Activated CD4-positive, CD25-positive, alpha-beta regulatory T cell treated with anti-CD3 and anti-CD28 coated beads, Interleukin-2, amount 50 U/mL, for 16 hours (primary cell): ENCODE data around the gene TIMP2.
"Not testable (repeated sequence)": the region's sequence is repeated elsewhere in the genome, so short reads cannot be mapped to it uniquely, and the experiment has no call there.

Experiments used
- DNase-seq: peaks from one replicate; pipeline ENCODE4 v3.0.0-alpha.2; 2020; ENCODE audit warnings: low read depth, low spot score

TIMP2 gene

DNA sequence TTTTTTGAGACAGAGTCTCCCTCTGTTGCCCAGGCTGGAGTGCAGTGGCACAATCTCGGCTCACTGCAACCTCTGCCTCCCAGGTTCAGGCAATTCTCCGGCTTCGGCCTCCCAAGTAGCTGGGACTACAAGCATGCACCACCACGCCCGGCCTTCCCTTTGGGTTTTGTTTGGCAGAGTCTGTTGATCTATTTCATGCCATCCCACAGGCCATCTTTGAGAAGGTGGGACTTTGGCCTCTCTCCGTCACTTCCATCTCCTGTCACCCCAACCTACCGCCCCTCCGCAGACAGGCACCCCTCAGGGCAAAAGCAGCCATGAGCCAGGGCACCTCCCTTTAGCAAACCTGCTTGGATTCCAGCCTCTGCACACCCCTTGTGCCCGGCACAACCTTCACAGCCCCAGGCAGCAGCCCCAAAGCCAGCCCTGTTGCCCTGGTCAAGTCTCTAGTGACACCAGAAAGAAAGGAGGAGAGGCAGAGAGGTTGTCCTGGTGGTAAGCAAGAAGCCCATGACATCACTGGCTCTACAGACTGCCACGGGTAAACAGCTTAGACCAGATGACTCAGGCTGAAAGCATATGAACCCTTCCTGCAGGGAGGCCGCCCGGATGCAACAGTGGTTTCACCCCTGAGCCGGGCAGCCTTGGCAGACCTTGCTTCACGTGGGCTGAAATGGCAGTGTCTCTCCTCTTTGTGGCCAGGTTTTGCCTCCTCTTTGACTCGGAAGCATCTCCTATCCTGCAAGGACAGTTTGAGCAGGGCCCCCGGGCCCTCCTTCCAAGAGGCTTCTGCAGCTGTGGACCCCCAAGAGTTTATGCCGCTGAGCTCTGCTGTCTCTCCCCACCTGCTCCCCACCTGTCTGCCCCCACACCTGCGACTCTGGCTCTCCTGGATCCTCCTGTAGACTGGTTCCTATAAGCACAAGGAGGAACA is 8.1 kb upstream of the TIMP2 start:
- DNase-seq: no peak

DNA sequence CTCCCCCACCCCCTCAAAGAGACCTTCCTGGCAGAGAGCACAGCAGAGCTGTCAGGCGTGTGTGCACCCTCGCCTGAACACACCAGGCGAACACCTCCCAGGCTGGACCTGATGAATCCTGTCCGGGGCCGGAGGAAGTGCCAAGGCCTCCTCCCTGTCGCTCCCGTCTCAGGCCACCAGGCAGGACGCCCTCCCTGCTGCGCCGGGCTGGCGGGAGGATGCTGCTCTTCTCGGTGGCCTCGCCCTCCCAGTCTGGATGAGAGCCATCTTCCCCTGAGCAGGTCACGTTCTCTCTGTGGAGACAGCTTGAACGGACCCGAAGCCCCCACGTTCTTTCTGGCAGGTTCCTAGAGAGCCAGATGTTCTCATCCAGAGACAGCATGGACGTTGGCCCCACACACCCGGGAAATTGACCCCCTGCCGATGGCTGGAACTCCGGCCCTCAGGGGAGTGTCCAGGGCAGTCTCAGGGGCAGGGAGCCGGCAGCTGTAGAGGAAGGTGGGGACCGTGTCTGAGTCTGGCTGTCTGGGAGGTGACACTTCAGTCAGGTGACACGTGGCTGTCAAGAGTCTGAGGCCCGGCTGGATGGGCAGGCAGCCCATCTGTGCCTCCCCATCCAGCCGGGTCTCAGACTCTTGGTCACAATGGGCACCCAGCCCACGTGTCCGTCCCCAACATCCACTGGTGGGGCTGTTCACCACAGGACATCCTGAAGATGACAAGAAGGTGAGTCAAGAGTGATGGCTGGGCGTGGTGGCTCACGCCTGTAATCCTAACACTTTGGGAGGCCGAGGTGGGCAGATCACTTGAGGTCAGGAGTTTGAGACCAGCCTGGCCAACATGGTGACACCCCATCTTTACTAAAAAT is 5.0 kb upstream of the TIMP2 start:
- no peak for DNase-seq

DNA sequence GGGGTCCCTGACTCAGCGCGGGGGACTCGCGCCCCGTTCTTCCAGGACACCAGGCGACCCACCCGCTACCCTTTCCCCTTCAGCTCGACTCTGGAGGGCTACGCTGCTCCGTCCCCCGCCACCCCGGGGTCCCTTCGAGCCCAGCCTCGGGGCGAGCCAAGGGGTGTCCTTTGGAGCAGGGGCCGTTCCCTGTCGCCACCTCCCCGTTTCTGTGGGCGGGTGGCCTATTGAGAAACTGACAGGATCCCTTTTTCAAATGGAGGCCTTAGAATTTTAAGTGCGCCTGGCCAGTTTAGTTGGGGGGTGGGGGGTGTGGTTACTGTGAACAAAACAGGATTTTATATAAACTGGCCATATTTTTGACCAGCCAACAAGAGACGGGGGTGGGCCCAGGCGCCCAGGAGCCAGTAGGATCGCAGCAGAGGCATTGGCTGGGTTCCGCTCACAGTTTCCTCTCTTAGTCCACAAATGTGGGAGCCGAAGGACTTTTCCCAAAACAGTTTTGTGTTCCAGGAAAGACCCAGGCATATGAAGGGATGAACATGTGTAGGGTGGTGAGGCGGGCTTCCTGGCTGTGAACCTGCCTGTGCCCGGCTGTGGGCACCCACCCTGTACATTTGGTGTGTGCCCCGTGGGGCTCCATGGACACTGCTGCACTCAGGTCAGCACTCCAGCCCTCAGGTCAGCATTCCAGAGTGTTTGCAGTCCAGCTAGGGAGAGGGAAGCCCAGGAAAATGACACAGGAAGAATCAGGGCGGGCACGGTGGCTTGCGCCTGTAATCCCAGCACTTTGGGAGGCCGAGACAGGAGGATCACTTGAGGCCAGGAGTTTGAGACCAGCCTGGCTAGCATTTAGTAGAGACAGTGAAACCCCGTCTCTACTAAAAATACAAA is 722 bp upstream of the TIMP2 start:
- no peak for DNase-seq

DNA sequence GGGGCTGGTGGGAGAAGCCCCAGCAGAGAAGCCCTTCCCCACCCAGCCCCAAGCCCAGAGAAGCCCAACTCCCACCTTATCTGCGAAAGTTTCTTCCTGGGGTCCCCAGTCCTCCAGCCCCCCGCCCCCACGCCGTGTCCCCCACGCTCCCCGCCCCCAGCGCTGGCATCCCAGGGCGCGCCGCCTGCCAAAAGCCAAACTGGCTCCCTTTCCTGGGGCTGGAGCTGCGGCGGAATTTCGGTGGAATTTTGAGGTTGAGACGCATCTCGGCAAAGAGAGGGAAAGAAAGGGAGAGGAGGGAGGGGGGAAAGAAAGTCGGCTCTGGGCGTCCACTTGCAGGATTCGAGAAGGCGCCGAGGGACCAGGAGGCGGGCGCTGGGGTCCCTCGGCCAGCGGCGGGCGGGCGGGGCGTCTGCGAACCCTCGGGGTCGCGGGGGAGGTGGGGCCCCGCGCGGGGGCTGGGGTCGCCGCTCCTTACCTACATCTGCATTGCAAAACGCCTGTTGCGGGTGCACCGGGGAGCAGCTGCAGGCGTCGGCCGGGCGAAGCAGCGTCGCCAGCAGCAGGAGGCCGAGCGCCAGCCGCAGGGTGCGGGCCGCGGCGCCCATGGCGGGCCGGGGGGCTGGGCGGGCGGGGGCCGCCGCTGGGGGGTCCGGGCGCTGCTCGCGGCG is 571 bp downstream of the TIMP2 start:
- no peak for DNase-seq

DNA sequence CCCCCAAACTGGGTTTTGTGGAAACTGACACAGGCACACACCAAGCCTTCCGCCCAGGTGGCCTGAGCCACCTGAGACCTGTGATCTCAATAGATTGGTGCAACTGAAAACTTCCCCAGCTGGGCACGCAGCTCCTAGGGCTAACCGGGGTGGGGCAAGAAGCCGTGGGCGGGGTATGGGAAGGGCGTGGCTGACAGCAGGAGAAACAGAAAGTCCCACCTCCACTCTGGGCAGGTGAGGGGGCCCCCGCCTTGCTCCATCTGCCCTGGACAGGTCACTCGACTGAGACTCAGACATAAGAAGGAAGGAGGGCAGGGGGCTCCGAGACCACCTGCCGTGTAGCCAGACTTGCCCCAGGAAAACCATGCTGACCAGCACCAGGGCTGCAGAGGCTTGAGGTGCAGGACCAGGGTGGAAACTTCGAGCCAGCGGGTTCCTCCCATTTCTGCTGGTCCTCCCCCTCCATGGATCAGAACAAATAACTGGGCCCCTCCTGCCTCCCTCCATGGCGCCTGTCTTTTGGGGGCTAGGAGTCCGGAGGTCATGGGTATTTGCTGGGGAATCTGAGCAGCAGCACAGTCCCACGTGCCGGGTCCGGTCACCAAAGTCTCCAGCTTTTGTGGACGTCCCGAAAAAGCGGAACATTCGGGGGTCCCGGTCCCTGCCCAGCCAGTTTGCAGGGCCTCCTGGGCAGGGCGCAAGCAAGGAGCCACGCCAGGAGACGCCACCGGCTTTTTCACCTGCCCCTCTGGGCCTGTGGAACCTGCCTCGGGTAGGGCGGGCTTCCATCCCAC is 1.3 kb downstream of the TIMP2 start:
- no peak for DNase-seq

DNA sequence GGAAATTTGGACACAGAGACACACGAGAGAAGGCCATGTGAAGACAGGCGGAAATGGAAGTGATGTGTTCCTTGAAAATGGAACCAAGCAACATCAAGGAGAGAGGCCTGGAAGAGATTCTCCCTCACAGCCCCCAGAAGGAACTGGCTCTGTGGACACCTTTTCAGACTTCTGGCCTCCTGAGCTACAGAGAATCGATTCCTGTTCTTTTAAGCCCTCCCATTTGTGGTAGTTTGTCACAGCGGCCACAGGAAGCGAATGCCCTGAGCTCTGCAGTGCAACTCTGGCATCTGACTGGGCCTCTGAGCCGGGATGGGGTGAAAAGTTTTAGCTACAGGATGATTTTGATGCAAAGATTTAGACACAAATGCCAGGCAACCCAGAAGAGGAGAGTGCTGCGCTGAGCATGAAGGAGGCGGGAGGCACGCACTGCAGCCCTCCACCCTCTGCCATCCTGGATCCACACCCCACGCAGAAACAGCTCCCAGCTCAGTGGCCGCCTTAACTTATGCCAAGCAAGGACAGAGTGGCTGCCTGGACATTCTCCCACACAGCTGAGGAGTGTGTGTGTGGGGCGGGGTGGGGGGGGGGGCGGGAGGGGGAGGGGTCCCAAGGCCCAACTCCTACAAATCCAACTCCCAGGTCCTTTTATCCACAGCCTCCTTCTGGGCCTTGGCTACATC is 2.2 kb downstream of the TIMP2 start:
- DNase-seq: no peak

DNA sequence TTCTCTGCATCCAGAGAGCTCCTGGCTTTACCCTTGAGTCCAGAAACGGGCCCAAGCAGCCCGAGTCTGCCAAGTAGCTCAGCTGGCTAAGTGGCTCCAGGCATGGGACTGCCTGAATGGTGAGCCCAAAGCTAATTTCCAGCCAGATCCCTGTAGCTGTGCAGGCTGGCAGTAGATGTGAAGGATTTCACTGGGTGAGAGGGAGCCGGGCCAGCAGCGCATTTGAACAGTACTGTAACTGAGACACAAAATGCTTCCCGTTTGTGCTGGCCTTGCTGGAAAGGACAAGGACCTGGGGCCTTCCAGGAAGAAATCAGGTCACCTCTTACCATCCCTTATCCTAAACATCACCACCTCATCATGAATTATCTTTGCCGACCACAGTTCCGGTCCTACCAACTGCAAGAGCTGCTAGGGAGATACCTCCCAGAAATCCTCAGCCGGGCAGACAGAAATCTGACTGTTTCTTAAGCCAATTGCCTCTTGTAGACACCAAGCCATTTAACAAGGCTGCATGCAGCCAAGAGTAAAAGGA is 3.7 kb downstream of the TIMP2 start:
- no peak for DNase-seq

DNA sequence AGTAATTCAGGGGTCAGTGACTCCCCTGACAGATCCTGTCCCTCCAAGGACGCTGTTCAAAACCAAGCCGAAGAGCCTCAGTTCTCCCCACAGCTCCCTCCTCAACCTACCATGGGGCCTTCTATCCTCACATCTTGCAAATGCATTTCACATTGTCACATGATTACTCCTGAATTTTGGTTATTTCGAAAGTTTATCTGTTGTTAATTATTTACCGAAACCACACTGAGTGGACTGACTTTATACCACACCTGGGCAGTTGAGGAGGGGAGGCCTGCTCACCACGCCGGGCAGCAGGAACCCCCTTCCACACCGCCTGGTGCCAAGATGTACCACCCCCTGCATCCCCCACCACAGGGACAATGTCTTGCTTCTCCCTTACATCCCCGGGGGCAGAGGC is 4.7 kb downstream of the TIMP2 start:
- DNase-seq: no peak

DNA sequence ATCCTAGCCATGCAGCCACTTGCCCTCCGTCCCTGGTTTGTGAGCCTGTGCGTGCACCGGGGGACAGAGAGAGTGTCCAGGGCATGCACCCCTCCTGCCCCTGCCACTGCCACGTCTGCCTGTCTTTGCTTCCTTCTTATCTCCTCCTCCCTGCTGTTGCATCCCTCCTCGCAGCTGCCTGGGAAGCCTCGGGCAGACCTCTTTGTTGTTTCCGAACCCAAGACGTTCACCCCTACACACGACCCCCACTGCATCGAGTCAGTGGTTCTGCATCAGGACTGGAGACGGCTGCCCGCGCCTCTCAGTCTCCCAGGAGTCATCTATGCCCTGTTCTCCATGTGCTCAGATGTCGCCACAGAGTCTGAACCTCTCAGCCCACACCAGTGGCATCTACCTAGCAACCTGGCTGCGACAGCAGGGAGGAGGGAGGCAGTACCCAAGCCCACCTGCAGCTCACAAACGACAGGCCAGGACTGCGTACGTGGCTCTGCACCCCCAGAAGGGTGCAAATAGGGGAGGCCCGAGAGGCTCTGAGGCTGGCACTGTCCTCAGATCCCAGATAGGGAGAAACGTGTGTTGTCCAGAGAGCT is 5.2 kb downstream of the TIMP2 start:
- no peak for DNase-seq

DNA sequence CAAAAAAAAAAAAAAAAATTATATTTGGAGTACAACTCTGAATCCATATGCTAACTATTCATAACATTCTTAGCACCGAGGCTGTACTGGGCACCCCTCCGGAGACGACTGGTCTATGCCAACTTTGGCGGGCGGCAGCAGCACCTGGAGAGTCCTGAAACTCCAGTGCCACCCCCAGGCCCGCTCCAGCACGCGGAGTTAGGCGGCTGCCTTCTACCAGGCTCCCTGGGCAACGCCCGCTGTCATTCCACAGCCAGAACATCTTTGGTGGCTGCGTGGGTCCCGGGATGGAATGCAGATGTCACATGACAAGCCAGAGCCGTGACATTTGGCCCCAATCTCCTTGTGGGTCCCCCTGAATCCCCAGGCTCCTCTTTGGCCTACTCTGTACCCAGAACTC is 6.2 kb downstream of the TIMP2 start:
- DNase-seq: no peak

DNA sequence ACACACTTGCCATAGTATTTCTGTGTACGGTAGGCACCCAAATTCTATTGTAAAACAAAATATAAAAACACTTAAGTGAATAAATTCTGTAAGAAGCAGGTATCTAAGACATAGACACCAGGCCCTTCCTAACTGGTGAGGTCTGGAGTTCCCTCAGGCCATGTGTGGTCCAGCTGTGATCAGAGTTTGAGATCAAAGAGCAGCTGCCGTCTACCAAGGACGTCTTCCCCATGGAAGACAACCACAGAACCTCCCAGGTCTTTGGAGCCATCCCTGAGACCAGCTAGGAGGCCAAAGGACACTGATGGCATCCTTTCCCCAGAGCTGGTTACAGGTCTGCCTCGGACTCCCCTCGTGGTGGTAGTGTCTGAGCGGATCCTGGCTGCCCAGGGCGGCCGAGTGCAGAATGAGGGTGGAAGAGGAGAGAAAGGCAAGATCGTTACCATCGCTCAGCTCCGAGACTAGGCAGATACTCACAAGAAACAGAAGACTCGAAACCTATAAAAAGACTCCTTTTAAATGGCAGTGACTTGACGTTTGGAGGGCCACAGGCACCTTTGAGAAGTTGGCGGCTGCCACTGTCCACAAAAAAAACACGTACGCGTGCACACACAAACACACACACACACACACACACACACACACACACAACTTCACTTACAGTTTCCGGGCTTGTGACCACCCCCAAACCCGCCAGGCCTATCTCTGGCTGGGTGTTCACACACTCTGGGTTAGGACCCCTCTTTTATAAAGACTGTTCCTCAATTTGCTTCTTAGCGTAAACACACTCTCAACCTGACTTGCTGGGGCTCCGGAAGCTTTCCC is 7.5 kb downstream of the TIMP2 start:
- no peak for DNase-seq

DNA sequence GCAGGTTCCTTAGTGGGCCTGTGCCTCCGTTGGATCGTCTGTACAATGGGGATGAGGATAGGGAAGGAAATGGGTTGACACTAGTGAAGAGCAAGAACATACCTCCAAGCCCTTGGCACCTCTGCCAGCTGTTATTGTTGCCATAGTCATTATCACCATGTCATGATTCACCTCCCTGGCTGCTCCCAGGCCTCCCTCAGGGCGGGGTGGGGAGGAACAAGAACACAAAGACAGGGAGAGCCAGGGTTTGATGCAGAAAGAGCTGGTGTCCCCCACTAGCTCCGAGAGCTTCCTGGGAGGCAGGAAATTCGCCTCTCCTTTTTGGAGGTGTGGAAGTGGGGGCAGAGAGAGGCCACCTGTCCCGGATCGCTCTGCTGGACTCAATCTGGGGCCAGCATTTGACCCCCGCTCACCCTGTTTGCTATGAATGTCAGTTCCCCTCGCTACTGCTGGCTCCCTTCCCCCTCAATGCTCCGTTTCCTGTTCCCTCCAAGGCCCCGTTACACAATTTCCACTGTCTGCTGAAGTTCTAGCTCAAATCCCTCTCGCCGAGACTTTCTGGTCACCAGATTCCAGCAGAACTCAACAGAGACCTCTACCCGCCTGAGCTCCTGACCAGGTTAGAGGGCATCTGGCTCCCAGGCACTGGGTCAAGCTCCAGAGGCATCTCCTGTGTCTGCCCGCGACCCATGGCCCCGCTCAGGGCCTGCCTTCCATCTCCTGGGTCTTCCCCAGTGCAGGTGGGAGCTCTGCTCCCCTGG is 9.1 kb downstream of the TIMP2 start:
- DNase-seq: no peak

DNA sequence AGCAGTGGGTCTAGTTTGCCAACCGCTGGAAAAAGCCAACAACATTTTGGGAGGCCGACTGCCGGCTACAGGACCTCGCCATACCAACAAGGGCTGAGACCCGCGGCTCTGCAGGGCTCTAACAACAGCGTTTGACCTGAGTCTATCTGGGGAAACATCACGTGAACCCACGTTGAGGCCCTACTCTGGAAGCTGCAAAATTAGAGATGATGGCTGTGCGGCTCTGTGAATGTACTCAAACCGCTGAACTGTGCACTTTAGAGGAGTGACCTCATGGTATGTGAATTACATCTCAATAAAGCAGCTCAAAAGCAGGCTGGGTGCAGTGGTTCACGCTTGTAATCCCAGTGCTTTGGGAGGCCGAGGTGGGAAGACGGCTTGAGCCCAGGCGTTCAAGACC is 12.1 kb downstream of the TIMP2 start:
- DNase-seq: no peak

DNA sequence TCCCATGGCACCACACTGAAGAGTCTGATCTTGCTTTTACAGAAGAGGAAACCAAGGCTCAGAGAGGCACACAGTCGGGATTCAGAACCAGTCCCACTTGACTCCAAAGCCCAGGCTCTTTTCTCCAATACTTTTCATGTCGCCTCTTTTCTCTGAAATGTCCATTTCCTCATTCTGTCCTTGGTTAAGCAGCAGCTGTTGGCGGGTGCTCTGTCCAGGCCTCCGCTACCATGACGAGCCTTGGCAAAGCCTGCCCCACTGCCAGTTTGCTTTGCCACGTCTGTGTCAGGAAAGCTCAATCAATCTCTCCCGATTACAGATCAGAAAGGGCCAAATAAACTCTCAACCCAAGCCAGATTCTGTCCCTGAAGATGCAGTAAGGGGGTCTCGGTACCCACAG is 13.1 kb downstream of the TIMP2 start:
- DNase-seq: no peak

DNA sequence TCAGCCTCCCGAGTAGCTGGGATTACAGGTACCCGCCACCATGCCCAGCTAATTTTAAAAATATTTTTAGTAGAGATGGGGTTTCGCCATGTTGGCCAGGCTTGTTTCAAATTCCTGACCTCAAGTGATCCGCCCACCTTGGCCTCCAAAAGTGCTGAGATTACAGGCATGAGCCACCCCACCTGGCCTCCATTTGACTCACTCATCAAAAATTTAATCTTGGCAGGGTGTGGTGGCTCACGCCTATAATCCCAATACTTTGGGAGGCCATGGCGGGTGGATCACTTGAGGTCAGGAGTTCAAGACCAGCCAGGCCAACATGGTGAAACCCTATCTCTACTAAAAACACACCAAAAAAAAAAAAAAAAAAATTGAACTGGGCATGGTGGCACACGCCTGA is 13.6 kb downstream of the TIMP2 start:
- not testable (repeated sequence) for DNase-seq

DNA sequence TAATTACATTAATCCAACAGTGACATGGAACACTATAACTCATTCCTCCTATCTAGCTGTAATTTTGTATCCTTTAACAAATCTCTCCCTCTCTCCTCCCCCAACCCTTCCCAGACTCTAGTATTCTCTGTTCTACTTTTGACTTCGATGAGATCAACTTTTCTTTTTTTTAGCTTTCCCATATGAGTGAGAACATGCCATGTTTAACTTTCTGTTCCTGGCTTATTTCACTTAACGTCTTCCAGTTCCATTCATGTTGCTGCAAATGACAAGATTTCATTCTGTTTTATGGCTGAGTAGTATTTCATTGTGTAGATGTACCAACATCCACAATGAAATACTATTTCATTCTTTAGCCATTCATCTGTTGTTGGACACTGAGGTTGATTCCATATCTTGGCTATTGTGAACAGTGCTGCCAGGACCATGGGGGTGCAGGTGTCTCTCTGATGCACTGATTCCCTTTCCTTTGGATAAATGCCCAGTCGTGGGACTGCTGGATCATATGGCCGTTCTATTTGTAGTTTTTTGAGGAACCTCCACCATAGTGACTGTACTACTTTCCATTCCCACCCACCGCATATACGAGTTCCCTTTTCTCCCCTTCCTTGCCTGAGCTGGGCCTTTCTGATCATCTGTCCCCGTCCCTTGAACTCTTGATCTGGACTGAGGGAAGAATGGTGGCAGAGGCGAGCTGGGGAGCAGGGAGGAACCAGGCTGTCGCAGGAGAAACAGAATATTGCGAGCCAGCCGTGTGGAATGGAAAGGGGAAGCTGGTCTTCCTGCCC is 14.5 kb downstream of the TIMP2 start:
- no peak for DNase-seq

DNA sequence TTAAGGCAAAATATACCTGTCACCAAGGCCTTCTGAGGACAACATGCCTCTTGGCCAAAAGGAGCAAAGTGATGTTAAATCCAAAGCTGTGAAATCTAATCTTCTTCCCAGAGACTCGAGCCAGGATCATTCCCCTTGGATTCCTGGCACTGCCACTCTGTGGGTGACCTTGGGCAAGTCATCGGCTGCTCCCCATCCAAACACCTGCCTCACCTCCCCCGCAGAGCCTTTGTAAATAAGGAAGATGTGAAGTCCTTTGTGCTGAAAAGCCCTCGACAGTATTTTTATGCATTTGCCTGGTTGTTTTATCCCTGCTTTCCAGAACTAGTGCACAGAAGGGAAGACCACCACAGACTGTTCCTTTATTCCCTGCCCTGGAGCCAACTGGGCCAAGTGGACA is 16.8 kb downstream of the TIMP2 start:
- no peak for DNase-seq
